HG03060 (cell line): Measurements from ENCODE around the gene MVP.
A peak's percentile ranks its signal among the peaks of the same experiment; 100 is the strongest.
"Not testable (repeated sequence)": the region's sequence is repeated elsewhere in the genome, so short reads cannot be mapped to it uniquely, and the experiment has no call there.

ENCODE experiments used
- ATAC-seq: cut with Tn5 transposase; IDR thresholded peaks from one replicate; pipeline ENCODE4 v1.9.1; 2021; ENCODE audit warnings: low read depth, moderate number of reproducible peaks; ENCODE audit not compliant: unreplicated experiment

The MVP gene

GRCh38 chr16:29820271-29820701 is at the start of gene MVP:
Gene MVP, plus strand, starts transcription at chr16:29820462. Its CDS starts 10,088 bp downstream, at chr16:29830550.
- ATAC-seq, result no peak

DNA sequence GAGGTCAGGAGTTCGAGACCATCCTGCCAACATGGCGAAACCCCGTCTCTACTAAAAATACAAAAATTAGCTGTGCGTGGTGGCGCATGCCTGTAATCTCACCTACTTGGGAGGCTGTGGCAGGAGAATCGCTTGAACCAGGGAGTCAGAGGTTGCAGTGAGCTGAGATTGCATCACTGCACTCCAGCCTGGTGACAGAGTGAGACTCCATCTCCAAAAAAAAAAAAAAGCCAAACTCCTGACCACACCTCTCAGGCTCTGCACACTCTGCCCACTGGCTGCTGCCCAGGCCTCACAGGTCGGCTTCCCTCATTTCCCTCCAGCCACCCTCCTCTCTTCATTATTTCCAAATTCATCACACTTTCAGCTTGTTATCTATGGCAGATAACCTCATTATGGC is 47.9 kb upstream of the MVP start:
- not testable (repeated sequence) for ATAC-seq

GRCh38 chr16:29774730-29775129 is 45.5 kb upstream of the MVP start:
- no peak for ATAC-seq

GRCh38 chr16:29775742-29776408 is 44.4 kb upstream of the MVP start:
- ATAC-seq, result no peak

GRCh38 chr16:29777576-29778350 is 42.5 kb upstream of the MVP start, which contains the start of gene ZG16:
Gene ZG16, plus strand, starts transcription at chr16:29778256. Its CDS starts 1,011 bp downstream, at chr16:29779267.
- ATAC-seq, result no peak

DNA sequence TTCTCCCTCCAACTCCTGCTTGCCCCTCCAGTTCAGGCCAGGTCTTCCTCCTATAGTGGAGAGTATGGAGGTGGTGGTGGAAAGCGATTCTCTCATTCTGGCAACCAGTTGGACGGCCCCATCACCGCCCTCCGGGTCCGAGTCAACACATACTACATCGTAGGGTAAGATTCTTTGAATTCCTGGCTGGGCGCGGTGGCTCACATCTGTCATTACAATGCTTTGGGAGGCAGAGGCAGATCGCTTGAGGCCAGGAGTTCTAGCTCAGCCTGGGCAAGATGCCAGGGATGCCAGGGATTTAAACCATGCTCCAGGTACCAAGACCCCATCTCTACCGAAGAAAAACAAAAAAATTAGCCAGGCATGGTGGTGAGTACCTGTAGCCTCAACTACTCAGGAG is 40.8 kb upstream of the MVP start:
- ATAC-seq, result no peak

- not testable (repeated sequence) for ATAC-seq
These were observed 36.9 kb upstream of the MVP start for GRCh38 chr16:29783094-29783953.

- no peak for ATAC-seq
These were observed 36.1 kb upstream of the MVP start for GRCh38 chr16:29784157-29784556.

DNA sequence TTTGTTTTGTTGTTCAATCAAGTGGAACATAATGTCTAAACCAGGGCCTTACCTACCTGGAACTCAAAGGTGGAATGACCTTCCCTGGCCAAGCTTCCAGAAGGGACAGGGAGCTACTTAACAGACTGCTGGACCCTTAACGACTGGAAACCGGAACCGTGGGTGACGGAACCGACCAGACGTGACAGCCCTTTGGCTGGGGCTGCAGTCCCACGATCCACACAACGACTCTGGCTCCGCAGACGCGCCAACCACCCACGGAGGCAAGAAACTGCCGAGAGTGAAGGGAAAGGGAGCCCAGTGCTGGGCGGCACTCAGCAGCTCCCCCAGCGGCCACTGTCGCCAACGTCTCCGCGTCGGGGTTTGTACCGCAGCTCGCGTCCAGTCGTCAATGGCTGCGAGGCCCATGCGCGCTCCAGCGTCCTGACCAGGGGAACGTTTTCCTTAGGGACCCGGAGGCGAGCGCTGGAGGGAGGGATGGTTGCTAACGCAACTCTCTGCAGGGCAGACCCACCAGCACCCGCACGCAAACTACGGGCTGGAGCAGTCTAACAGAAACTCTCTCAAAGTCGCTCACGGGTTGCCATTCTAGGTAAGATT is 35.3 kb upstream of the MVP start:
- no peak for ATAC-seq

GRCh38 chr16:29787155-29787554 is 33.1 kb upstream of the MVP start:
- ATAC-seq, result not testable (repeated sequence)

DNA sequence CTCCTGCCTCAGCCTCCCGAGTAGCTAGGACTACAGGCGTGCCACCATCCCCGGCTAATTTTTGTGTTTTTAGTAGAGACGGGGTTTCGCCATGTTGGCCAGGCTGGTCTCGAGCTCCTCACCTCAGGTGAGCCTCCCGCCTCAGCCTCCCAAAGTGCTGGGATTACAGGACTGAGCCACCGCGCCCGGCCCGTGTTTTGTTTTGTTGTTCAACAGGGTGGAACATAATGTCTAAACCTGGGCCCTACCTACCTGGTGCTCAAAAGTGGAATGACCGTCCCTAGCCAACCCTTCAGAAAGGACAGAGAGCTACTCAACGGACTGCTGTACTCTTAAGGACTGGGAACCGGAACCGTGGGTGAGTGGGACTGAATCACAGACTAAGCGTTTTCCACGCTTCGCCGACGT is 30.5 kb upstream of the MVP start:
- no peak for ATAC-seq

- ATAC-seq, result peak; percentile 79
These were observed 29.9 kb upstream of the MVP start, which contains the start of gene KIF22 for GRCh38 chr16:29790183-29790948. Gene KIF22, plus strand, starts transcription at chr16:29790751. Its CDS starts 9 bp downstream, at chr16:29790760.

DNA sequence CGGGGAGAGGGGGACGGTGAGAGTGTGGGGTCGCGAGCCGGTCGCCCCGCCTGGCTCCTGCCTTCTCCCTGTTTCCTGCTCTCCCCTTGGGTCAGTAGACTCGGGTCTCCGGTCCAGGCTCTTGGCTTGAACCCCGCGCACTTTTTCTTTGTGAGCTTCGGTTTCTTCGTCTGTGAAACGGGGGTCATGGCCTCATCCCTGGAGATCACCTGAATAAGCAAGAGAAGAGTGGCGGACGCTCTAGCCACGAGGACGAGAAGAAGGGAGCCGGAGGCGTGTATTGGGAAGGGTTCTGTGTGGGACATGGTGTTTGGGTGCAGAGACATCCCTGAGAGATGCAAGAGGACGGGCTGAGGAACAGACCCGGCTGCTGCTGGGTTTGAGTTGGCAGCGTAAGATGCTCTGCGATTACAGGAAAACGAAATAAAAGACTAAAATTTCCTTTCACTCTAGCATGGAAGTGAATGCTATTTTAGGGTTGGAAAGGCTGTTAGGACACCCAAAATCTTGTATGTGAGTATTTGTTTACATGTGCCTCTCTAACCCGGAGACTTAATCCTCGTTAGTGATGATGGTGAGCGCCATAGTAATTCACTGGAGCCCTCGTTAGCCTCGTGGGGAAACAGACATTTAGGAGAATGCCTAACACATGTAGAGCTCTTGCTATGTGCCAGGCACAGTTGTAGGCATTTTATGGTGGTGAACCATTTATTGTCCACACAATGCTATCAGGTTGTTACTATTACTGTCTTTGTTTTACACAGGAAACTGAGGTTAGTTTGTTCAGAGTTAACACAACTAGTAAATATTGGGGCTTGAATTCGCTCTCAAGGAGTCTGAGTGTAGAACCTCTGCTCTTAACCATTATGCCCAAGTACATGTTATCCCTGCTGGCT is 29.1 kb upstream of the MVP start:
- no peak for ATAC-seq

- ATAC-seq, result no peak
These were observed 28.1 kb upstream of the MVP start for GRCh38 chr16:29791845-29792807.

- not testable (repeated sequence) for ATAC-seq
These were observed 27.1 kb upstream of the MVP start for GRCh38 chr16:29793153-29793552.

GRCh38 chr16:29794231-29794710 is 26.0 kb upstream of the MVP start:
- ATAC-seq, result no peak

DNA sequence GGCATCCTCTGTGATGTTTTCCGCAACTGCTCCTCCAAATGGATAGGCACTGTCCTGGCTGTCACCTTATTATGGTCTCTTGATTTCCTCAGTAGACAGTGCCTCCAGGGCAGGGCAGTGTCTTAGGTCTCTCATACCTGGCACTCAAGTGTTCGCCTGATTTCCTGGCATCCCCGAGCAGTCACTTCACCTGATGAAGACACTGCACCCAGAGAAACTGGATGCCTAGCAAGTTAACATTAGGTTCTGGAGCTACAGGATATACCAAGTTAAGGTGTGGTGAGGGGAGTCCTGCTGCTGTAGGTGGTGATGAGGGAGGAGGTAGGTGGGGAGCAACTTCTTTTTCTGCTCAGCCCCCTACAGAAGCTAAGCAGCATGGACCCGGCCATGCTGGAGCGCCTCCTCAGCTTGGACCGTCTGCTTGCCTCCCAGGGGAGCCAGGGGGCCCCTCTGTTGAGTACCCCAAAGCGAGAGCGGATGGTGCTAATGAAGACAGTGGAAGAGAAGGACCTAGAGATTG is 17.8 kb upstream of the MVP start:
- ATAC-seq, result no peak
